GM12875 (cell line): ENCODE measurements around the gene SLCO3A1.

Source experiments
- H3K4me3 ChIP-seq: one replicate; pipeline ENCODE4 v1.5.1; 2011; ENCODE audit warnings: low read depth, low read length, control low read depth
- TF ChIP-seq, protein P1 (sequence below): IDR thresholded peaks from 2 replicates; pipeline ENCODE4 v1.5.1; 2011; ENCODE audit warnings: low read depth, mild to moderate bottlenecking, control low read depth, inconsistent platforms, low read length, moderate library complexity, borderline replicate concordance; ENCODE audit not compliant: insufficient read depth

SLCO3A1 gene

GRCh38 chr15:91929509-91929908 lies 76.0 kb downstream of the SLCO3A1 start:
- TF ChIP-seq, protein P1, sequence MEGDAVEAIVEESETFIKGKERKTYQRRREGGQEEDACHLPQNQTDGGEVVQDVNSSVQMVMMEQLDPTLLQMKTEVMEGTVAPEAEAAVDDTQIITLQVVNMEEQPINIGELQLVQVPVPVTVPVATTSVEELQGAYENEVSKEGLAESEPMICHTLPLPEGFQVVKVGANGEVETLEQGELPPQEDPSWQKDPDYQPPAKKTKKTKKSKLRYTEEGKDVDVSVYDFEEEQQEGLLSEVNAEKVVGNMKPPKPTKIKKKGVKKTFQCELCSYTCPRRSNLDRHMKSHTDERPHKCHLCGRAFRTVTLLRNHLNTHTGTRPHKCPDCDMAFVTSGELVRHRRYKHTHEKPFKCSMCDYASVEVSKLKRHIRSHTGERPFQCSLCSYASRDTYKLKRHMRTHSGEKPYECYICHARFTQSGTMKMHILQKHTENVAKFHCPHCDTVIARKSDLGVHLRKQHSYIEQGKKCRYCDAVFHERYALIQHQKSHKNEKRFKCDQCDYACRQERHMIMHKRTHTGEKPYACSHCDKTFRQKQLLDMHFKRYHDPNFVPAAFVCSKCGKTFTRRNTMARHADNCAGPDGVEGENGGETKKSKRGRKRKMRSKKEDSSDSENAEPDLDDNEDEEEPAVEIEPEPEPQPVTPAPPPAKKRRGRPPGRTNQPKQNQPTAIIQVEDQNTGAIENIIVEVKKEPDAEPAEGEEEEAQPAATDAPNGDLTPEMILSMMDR, result no peak

DNA sequence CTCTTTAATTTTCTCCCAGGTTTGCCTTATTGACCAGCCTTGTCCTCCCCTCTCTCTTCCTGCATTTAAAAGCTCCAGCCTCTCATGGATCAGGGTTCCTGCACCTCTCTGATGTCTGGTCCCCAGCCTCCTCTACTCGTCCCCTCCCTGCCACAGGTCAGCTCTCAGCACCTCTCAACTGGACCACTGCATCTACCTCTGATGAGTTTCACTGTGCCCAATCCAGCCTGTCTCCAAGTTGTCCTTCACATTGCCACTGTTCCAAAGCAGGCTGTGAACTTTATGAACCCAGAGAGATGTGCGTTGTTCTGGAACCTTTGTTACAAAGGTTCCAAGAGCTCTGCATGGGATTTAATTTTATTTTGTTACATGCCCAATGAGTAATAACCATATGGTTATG lies 76.6 kb downstream of the SLCO3A1 start:
- TF ChIP-seq, protein P1, result no peak

More at GRCh38 chr15:91929509-91929908, 76.0 kb downstream of the SLCO3A1 start:
- no peak overlapping the region for H3K4me3 ChIP-seq

GRCh38 chr15:91936182-91936775 lies 82.8 kb downstream of the SLCO3A1 start:
- TF ChIP-seq, protein P1, result no peak
- no peak overlapping the region for H3K4me3 ChIP-seq

More for the DNA sequence above, 76.6 kb downstream of the SLCO3A1 start:
- no peak overlapping the region for H3K4me3 ChIP-seq

GRCh38 chr15:91936927-91937326 lies 83.4 kb downstream of the SLCO3A1 start:
- TF ChIP-seq, protein P1, result no peak
- H3K4me3 ChIP-seq, result no peak overlapping the region

GRCh38 chr15:91938136-91938535 lies 84.6 kb downstream of the SLCO3A1 start:
- TF ChIP-seq, protein P1, result no peak
- no peak overlapping the region for H3K4me3 ChIP-seq

DNA sequence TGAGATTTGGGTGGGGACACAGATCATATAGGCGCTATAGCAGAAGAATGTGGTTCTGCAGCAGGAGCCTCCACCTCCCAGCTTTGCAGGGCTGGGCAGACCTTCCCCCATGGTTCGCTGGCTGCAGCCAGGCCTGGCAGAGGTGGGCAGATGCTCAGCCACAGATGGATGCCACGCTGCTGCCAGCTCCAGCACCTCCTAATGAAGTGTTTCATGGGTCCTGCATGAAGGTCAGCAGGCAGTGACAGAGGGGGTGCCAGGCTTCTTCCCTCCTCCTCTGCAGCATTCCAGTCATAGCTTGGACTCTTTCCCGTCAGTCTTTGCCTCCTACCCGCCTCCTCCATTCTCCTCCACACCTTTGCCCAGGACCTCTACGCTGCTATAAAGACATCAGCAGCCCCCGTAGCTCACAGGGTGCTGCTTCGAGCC lies 85.9 kb downstream of the SLCO3A1 start:
- no peak overlapping the region for H3K4me3 ChIP-seq
- TF ChIP-seq, protein P1, result no peak
